OCI-LY1 (cell line): Measurements from ENCODE around the gene USP47.

Source experiments
- H2AFZ ChIP-seq: fragments of 200-600 bp; sonication (generic), shearing (Covaris generic); 2 replicates; pipeline ENCODE4 v1.6.0; 2014; ENCODE audit warnings: antibody characterized with exemption, mild to moderate bottlenecking, low read length
- H3F3A ChIP-seq: fragments of 200-600 bp; sonication (generic), shearing (Covaris generic); 2 replicates; pipeline ENCODE4 v1.6.0; 2014; ENCODE audit warnings: mild to moderate bottlenecking, antibody characterized with exemption, low read length, moderate library complexity; ENCODE audit not compliant: insufficient read depth
- H3K27ac ChIP-seq: fragments of 200-600 bp; sonication (generic); 2 replicates; pipeline ENCODE4 v1.5.1; 2014; ENCODE audit warnings: low read length, mixed run types, mild to moderate bottlenecking, low read depth; ENCODE audit not compliant: poor library complexity, severe bottlenecking
- H3K27me3 ChIP-seq: fragments of 200-600 bp; sonication (generic); 2 replicates; pipeline ENCODE4 v1.6.0; 2014; ENCODE audit warnings: antibody characterized with exemption, mild to moderate bottlenecking, low read length, moderate library complexity; ENCODE audit not compliant: insufficient read depth
- H3K36me3 ChIP-seq: fragments of 200-600 bp; sonication (generic); 2 replicates; pipeline ENCODE4 v1.6.1; 2014; ENCODE audit warnings: mild to moderate bottlenecking, antibody characterized with exemption, low read length, moderate library complexity, mixed read lengths; ENCODE audit not compliant: insufficient read depth
- H3K4me1 ChIP-seq: fragments of 200-600 bp; sonication (generic); 2 replicates; pipeline ENCODE4 v1.5.1; 2014; ENCODE audit warnings: mild to moderate bottlenecking, low read length, moderate library complexity; ENCODE audit not compliant: insufficient read depth, severe bottlenecking
- H3K4me2 ChIP-seq: fragments of 200-600 bp; sonication (generic), shearing (Covaris generic); 2 replicates; pipeline ENCODE4 v1.6.1; 2014; ENCODE audit warnings: low read length
- H3K4me3 ChIP-seq: fragments of 200-600 bp; sonication (generic); 2 replicates; pipeline ENCODE4 v1.5.1; 2014; ENCODE audit warnings: low read length, low read depth, mild to moderate bottlenecking, mixed read lengths; ENCODE audit not compliant: poor library complexity, severe bottlenecking
- H3K79me2 ChIP-seq: fragments of 200-600 bp; shearing (Covaris generic); 2 replicates; pipeline ENCODE4 v1.6.1; 2016; ENCODE audit warnings: mixed run types, low read length, mixed read lengths; ENCODE audit not compliant: insufficient read depth
- H3K9ac ChIP-seq: fragments of 200-600 bp; sonication (generic), shearing (Covaris generic); 2 replicates; pipeline ENCODE4 v1.6.1; 2014; ENCODE audit warnings: mild to moderate bottlenecking, low read length, mixed read lengths
- H3K9me2 ChIP-seq: fragments of 200-600 bp; sonication (generic), shearing (Covaris generic); 2 replicates; pipeline ENCODE4 v1.6.1; 2014; ENCODE audit warnings: low read depth, mild to moderate bottlenecking, low read length, mixed read lengths
- H3K9me3 ChIP-seq: fragments of 200-600 bp; shearing (Covaris generic); 2 replicates; pipeline ENCODE4 v1.6.1; 2014; ENCODE audit warnings: low read length, mixed read lengths
- H4K20me1 ChIP-seq: fragments of 200-600 bp; sonication (generic), shearing (Covaris generic); 2 replicates; pipeline ENCODE4 v1.6.0; 2016; ENCODE audit warnings: mild to moderate bottlenecking, low read length; ENCODE audit not compliant: insufficient read depth
- EZH2 ChIP-seq: fragments of 200-600 bp; sonication (generic), shearing (Covaris generic); IDR thresholded peaks from 2 replicates; pipeline ENCODE4 v1.8.0; 2017; ENCODE audit warnings: borderline replicate concordance, mixed run types, mild to moderate bottlenecking, antibody characterized with exemption, low read length, moderate library complexity, mixed read lengths
- TF ChIP-seq, protein P1 (sequence below): fragments of 200-600 bp; sonication (generic), shearing (Covaris generic); IDR thresholded peaks from 2 replicates; pipeline ENCODE4 v1.5.1; 2017; ENCODE audit warnings: mild to moderate bottlenecking, antibody characterized with exemption, low read length, moderate library complexity, mixed read lengths

Gene USP47

GRCh38 chr11:11844272-11844671 is 2.5 kb downstream of the USP47 start:
- TF ChIP-seq, protein P1, sequence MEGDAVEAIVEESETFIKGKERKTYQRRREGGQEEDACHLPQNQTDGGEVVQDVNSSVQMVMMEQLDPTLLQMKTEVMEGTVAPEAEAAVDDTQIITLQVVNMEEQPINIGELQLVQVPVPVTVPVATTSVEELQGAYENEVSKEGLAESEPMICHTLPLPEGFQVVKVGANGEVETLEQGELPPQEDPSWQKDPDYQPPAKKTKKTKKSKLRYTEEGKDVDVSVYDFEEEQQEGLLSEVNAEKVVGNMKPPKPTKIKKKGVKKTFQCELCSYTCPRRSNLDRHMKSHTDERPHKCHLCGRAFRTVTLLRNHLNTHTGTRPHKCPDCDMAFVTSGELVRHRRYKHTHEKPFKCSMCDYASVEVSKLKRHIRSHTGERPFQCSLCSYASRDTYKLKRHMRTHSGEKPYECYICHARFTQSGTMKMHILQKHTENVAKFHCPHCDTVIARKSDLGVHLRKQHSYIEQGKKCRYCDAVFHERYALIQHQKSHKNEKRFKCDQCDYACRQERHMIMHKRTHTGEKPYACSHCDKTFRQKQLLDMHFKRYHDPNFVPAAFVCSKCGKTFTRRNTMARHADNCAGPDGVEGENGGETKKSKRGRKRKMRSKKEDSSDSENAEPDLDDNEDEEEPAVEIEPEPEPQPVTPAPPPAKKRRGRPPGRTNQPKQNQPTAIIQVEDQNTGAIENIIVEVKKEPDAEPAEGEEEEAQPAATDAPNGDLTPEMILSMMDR, result no peak
- no peak for TF ChIP-seq EZH2
- Histone ChIP-seq H3K9me3 (no peaks in the 10 kb centered on the region), H3K9me2 (no peaks in the 10 kb centered on the region), H3K9ac (peak overlapping the region; percentile 97; the same call in 1 of the 2 replicates), H2AFZ (no peak overlapping the region), H3K4me3 (peak overlapping the region; percentile 83), H3K4me1 (peaks cover 44% of the 10 kb centered on the region), H3K79me2 (peaks cover 69% of the 10 kb centered on the region), H3K27ac (no peak overlapping the region), H3K36me3 (no peaks in the 10 kb centered on the region), H3F3A (0 out of 2 replicates have a peak, but pooled peaks cover 4% of the 10 kb centered on the region), H3K27me3 (no peaks in the 10 kb centered on the region), H3K4me2 (peak overlapping the region; percentile 98), H4K20me1 (0 out of 2 replicates have a peak, but pooled peaks cover 8% of the 10 kb centered on the region)

- no peaks in the 10 kb centered on the region for H3K9me2 ChIP-seq
- H3K4me2 ChIP-seq, result peak overlapping the region; percentile 98
- no peak overlapping the region for H3K9ac ChIP-seq
- no peak overlapping the region for H3K27ac ChIP-seq
- no peak overlapping the region for H3K4me3 ChIP-seq
- H3F3A ChIP-seq, result 0 out of 2 replicates have a peak, but pooled peaks cover 4% of the 10 kb centered on the region
- no peaks in the 10 kb centered on the region for H3K27me3 ChIP-seq
- TF ChIP-seq EZH2, result no peak
- TF ChIP-seq, protein P1, result no peak
- H3K36me3 ChIP-seq, result no peaks in the 10 kb centered on the region
- H4K20me1 ChIP-seq, result 0 out of 2 replicates have a peak, but pooled peaks cover 8% of the 10 kb centered on the region
- peaks cover 77% of the 10 kb centered on the region for H3K79me2 ChIP-seq
- peaks cover 50% of the 10 kb centered on the region for H3K4me1 ChIP-seq
- H3K9me3 ChIP-seq, result no peaks in the 10 kb centered on the region
- no peak overlapping the region for H2AFZ ChIP-seq
Measured at GRCh38 chr11:11845071-11845470, 3.3 kb downstream of the USP47 start.

DNA sequence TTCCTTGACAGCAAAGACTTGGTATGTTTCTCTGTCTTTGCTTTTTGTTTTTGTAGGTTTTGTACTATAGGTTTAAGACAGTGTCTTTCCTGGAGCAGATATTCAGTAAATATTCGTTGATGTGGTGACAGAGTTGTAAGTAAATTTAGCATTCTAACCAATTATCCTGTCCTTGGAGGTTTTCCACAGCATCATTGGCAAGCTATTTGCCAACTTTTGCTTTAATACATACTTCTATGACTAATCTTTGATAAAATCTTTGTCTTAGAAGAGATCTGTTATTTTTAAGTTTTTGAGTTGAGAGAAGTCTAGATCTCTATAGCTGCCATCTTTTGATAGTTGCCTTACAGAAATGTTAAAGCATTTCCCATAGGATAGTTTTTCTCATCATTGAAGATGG is 3.8 kb downstream of the USP47 start:
- no peak overlapping the region for H2AFZ ChIP-seq
- no peak overlapping the region for H3K4me2 ChIP-seq
- H3K36me3 ChIP-seq, result 0 out of 2 replicates have a peak, but pooled peaks cover under 1% of the 10 kb centered on the region
- H3K9ac ChIP-seq, result no peak overlapping the region
- H3K9me2 ChIP-seq, result no peaks in the 10 kb centered on the region
- TF ChIP-seq EZH2, result no peak
- TF ChIP-seq, protein P1, result no peak
- no peaks in the 10 kb centered on the region for H3K9me3 ChIP-seq
- peaks cover 50% of the 10 kb centered on the region for H3K4me1 ChIP-seq
- H3F3A ChIP-seq, result 0 out of 2 replicates have a peak, but pooled peaks cover 4% of the 10 kb centered on the region
- H3K79me2 ChIP-seq, result peaks cover 82% of the 10 kb centered on the region
- H3K4me3 ChIP-seq, result no peak overlapping the region
- H3K27me3 ChIP-seq, result no peaks in the 10 kb centered on the region
- H4K20me1 ChIP-seq, result 0 out of 2 replicates have a peak, but pooled peaks cover 8% of the 10 kb centered on the region
- H3K27ac ChIP-seq, result no peak overlapping the region
